Kidney (tissue), 14 donors: Measurements from ENCODE around the gene KSR1. TPM values are rescaled to one million over a fixed set of nuclear protein-coding genes. Genes with fewer than 3 reads are reported as not detected.
A peak's percentile ranks its signal among the peaks of the same experiment; 100 is the strongest.
"Not testable (repeated sequence)": the region's sequence is repeated elsewhere in the genome, so short reads cannot be mapped to it uniquely, and the experiment has no call there.

ENCODE experiments used
- DNase-seq, 5 donors: peaks; one replicate each; pipeline ENCODE4 v3.0.0-alpha.2; 2013 to 2020
- FAIRE-seq: peaks from 2 replicates; lab custom pipeline; 2012; peaks lifted over from hg19 to GRCh38; lab: Jason Lieb, UNC
- H3K27ac ChIP-seq, 2 donors: one replicate each; pipeline ENCODE4 v1.7.0; 2013; ENCODE audit warnings: low read depth in 2 of 2, low read length in 2 of 2, inconsistent platforms in 1 of 2
- H3K27me3 ChIP-seq: one replicate; pipeline ENCODE4 v1.7.1; 2013; ENCODE audit warnings: low read length, inconsistent platforms; ENCODE audit not compliant: control insufficient read depth, insufficient read depth
- H3K36me3 ChIP-seq, 3 donors: one replicate each; pipeline versions ENCODE4 v1.7.0 to v1.7.1; 2013; ENCODE audit warnings: low read length in 3 of 3, control low read depth in 1 of 3, inconsistent platforms in 1 of 3; ENCODE audit not compliant: insufficient read depth in 3 of 3, control insufficient read depth in 2 of 3
- H3K4me1 ChIP-seq, 3 donors: one replicate each; pipeline versions ENCODE4 v1.7.0 to v1.7.1; 2013; ENCODE audit warnings: low read length in 3 of 3, inconsistent platforms in 1 of 3, low read depth in 1 of 3; ENCODE audit not compliant: control insufficient read depth in 2 of 3, insufficient read depth in 2 of 3
- H3K4me3 ChIP-seq, 3 donors: one replicate each; pipeline versions ENCODE4 v1.7.0 to v1.8.1; 2013; ENCODE audit warnings: low read length in 3 of 3, control low read depth in 1 of 3, inconsistent platforms in 1 of 3
- H3K9ac ChIP-seq, 3 donors: one replicate each; pipeline versions ENCODE4 v1.7.0 to v1.7.1; 2013; ENCODE audit warnings: low read length in 3 of 3, control low read depth in 1 of 3, inconsistent platforms in 1 of 3
- H3K9me3 ChIP-seq, 3 donors: one replicate each; pipeline versions ENCODE4 v1.7.0 to v1.7.1; 2013; ENCODE audit warnings: low read length in 3 of 3, control low read depth in 1 of 3, inconsistent platforms in 1 of 3; ENCODE audit not compliant: control insufficient read depth in 2 of 3, insufficient read depth in 1 of 3
- intact Hi-C: fragments of 100-400 bp; cut with DNase I; formaldehyde crosslinking; loops from one replicate; pipeline ENCODE4 v1.11.1; 2022
- polyA plus RNA-seq: library from polyadenylated mRNA; stranded (reverse); fragments of 350-450 nt; fragmentation: Illumina TruSeq; extraction: RNeasy Lipid Tissue Mini Kit (QIAGEN cat#74804); gene quantifications from one replicate; pipeline ENCODE4 v1.2.3, GENCODE V29; 2014; ENCODE audit warnings: low read depth, low replicate concordance; ENCODE audit not compliant: insufficient read depth
- total RNA-seq: library from RNA; stranded (reverse); fragmentation: NEBNext Ultra II Directional; extraction: Animal tissue kit (Norgen Biotek cat#: 25700); gene quantifications from one replicate; pipeline ENCODE4 v1.2.1, GENCODE V29; 2021
- TF ChIP-seq, protein P1 (sequence below): IDR thresholded peaks from 3 replicates; pipeline ENCODE4 v1.5.1; 2012; ENCODE audit warnings: mild to moderate bottlenecking, moderate library complexity, borderline replicate concordance; ENCODE audit not compliant: insufficient read depth; ENCODE audit errors: extremely low read depth
- donor health status: control.
- donor health status: control.
- donor health status: control.
- donor health status: control.
- donor health status: control.
- donor health status: DM: yes; HTN: yes; CAD: no.
- donor health status: Normal renal cell carcinoma (clear cell type).

KSR1 gene
- total and polyA plus RNA-seq, 2 donors from 2014 or later, result 11.7 to 97.3 TPM

DNA sequence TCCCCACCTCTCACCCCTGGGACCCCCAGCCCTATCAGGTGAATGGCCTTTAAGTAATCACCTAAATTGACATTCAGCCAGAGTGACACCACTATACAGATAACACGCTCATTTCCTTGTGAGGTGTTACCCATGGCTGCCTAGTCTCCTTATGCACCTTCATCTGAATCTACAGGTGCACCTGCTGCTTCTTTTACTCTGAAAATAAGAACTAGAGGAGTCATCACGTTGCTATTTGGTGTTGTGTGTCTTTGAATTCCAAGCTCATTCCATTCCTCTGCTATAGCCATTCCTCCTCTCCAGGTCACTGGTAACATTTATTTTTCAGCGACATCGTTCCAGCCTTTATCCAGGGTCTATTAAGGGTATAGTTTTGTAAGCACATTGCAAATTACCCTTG is 184.5 kb downstream of the KSR1 start:
- TF ChIP-seq, protein P1, sequence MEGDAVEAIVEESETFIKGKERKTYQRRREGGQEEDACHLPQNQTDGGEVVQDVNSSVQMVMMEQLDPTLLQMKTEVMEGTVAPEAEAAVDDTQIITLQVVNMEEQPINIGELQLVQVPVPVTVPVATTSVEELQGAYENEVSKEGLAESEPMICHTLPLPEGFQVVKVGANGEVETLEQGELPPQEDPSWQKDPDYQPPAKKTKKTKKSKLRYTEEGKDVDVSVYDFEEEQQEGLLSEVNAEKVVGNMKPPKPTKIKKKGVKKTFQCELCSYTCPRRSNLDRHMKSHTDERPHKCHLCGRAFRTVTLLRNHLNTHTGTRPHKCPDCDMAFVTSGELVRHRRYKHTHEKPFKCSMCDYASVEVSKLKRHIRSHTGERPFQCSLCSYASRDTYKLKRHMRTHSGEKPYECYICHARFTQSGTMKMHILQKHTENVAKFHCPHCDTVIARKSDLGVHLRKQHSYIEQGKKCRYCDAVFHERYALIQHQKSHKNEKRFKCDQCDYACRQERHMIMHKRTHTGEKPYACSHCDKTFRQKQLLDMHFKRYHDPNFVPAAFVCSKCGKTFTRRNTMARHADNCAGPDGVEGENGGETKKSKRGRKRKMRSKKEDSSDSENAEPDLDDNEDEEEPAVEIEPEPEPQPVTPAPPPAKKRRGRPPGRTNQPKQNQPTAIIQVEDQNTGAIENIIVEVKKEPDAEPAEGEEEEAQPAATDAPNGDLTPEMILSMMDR, result no peak
- Histone ChIP-seq H3K4me3 (no peak overlapping the region), H3K27ac (no peak overlapping the region), H3K9me3 (no peaks in the 10 kb centered on the region), H3K27me3 (no peaks in the 10 kb centered on the region), H3K36me3 (no peaks in the 10 kb centered on the region), H3K4me1 (no peaks in the 10 kb centered on the region), H3K9ac (no peak overlapping the region)
- no peak for FAIRE-seq
- no peak for DNase-seq
- intact Hi-C loops, result no loop called here

DNA sequence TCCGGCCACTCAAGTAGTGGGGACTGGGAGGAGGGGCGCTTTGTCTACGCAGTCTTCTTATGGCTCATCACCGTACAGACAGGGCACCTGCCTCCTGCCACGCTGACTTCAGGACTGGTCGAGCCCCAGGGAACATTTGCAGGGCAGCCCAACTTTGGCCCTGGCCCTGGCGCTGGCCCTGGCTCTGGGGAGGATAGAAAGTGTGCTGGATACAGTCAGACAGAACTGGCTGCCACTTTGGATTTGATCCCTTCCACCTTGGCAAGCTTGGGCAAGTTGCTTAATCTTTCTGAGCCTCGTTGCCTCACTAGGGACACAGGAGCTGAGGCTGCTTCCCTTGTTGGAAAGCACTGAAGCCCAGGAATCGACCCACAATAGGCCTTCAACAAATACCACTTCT is 188.3 kb downstream of the KSR1 start:
- no peaks in the 10 kb centered on the region for H3K36me3 ChIP-seq
- H3K27ac ChIP-seq, result no peak overlapping the region

DNA sequence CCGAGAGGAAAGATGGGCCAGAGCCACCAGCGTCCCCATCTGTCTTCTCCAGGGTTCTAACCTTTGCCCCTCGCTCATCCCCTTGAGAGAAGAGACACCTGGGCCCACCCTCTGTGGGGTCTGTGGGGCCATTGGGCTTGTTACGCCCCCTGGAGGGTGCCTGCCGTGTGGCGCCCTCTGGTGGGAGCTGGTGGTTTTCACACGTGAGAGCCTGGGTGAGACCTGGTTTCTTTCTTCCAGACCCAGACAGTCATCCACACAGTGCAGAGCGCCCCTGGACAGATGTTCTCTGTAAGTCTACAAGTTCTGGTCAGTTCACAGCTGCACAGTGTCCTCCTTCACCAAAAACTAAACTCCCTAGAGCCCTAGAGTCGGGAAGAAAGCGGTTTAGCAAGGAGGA is 189.4 kb downstream of the KSR1 start:
- H3K36me3 ChIP-seq, result not testable (repeated sequence)

More for the DNA sequence above, 188.3 kb downstream of the KSR1 start:
- Histone ChIP-seq H3K4me3 (no peak overlapping the region), H3K4me1 (no peaks in the 10 kb centered on the region), H3K9ac (no peak overlapping the region), H3K9me3 (no peaks in the 10 kb centered on the region), H3K27me3 (no peaks in the 10 kb centered on the region)
- DNase-seq (peak in 1 of 5 donors; percentile 53), FAIRE-seq (no peak)
- intact Hi-C loops, result no loop called here
- TF ChIP-seq, protein P1, result no peak

DNA sequence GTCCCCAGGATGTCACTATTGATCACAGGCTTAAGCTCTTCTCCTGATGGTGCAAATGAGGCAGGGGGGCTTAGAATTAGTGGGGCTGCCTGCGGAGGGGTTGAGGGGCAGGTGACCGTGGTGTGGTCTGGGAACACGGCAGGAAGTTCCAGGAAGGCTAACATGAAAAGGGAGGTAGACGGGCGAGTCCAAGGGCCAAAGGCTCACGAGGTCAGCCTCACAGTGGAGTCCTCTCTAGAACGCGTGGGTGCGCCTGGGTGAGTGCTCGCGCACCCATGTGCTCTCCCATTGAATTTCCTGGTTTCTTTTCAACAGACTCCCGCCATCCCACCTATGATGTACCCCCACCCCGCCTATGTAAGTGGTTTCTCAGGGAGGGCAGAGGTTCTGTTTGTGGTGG is 190.0 kb downstream of the KSR1 start:
- DNase-seq (peak in 1 of 5 donors; percentile 39), FAIRE-seq (no peak)
- TF ChIP-seq, protein P1, result no peak
- H3K9ac ChIP-seq, result no peak overlapping the region
- intact Hi-C loops, result no loop called here
- H3K9me3 ChIP-seq, result no peaks in the 10 kb centered on the region
- no peak overlapping the region for H3K27ac ChIP-seq
- H3K4me1 ChIP-seq, result no peaks in the 10 kb centered on the region
- H3K36me3 ChIP-seq, result no peaks in the 10 kb centered on the region
- no peaks in the 10 kb centered on the region for H3K27me3 ChIP-seq
- no peak overlapping the region for H3K4me3 ChIP-seq

More for the DNA sequence above, 189.4 kb downstream of the KSR1 start:
- intact Hi-C loops, H3K27me3 ChIP-seq, H3K9ac ChIP-seq, H3K9me3 ChIP-seq, FAIRE-seq, DNase-seq, H3K27ac ChIP-seq, H3K4me3 ChIP-seq, H3K4me1 ChIP-seq: not testable (repeated sequence)
